GM19238 (cell line): ENCODE data around the gene RGS12.
A peak's percentile ranks its signal among the peaks of the same experiment; 100 is the strongest.

Experiments
- DNase-seq: peaks from one replicate; pipeline ENCODE4 v3.0.0; 2011; ENCODE audit warnings: low spot score; ENCODE audit not compliant: insufficient read length

Gene RGS12

DNA sequence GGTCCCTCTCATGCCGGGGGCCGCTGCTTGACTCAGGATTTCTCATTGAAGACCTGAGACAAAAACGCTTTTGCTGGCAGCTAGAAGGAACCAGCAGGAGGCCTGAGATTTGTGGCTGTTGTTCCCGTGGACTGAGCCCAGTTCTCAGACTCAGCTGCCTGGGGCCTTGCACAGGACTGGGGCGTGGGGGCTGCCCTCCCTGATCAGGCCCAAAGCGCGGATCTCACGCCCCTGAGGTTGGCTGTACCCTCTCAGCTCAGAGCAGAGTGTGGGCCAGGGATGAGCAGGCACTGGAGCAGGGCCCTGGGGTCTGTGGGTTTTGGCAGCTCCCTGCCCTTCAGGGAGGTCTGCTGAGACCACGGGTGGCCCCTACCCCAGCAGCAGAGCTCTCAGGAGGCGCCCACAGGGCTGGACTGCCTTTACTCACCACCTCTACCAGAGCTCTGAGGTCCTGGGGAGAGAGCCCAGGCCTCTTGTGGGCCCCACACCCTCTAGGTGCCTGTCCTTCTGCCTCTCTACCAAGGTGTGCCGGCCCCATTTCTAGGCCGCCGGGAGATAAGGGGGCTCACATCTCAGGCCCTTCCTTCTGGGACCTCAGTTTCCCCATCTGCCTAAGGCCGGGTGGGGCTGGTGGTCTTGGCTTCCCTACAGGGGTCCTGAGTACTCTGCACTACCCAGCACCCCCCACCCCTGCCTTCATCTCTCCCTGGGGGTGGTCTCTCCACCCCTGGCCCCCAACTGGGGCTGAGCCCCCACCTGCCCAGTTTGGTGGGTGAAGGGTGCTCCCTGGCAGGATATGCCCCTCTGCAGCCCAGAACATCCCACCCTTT, 38.3 kb upstream of the RGS12 start:
- no peak for DNase-seq

DNA sequence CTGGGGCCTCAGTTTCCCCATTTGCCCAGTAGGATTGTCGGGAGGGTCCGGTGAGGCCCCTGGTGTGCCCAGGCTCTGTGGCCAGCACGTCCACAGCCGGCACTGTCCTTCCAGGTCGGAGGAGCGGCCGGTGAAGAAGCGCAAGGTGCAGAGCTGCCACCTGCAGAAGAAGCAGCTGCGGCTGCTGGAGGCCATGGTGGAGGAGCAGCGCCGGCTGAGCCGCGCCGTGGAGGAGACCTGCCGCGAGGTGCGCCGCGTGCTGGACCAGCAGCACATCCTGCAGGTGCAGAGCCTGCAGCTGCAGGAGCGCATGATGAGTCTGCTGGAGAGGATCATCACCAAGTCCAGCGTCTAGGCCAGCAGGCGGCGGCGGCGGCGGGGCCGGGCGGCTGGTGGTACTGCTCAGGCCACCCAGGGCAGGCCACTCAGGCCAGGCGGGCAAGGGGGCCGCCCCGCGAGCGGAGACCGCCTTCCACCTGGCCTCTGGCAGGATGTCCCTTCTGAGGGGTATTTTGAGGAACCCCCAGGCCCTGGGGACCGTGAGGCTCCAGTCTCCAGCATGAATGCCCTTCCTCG, 37.1 kb upstream of the RGS12 start:
- DNase-seq: no peak

DNA sequence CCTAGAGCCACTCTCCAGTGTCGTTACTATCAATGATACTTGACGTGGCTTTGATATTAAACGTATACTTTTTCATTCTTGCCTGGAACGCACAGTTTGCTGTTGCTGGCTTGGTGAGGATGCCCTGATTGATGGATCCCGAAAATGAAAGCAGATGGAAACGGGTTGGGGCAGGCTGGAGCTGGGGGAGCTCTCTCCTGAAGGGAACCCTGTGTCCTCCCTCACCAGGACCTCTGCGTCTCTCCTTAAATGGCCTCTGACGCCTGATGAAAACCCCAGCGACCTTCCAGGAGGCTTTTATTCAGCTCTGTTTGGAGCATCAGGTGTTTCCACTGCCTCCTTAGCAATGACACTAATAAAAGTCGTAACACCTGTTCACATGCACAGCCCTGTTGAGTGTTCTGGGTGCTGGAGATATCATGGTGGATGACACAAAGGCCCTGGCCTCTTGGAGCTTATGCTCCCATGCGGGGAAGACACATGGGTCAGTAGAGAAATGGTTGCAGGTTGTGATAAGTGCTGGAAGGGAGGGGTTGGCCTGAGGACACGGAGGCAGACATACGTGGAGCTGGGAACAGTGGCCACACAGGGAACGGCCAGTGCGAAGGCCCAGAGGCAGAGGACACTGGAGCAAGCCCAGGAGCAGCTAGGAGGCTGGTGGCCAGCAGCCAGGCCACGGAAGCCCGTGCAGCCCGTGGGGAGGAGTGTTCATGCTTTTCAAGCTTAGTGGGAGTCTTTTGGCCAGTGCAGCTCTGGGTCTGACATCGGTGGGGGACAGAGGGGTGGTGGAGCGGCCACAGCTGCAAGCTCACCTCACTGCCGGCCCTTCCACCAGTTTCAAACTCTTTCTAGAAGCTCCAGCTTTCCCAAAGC, 36.4 kb upstream of the RGS12 start:
- DNase-seq: no peak

DNA sequence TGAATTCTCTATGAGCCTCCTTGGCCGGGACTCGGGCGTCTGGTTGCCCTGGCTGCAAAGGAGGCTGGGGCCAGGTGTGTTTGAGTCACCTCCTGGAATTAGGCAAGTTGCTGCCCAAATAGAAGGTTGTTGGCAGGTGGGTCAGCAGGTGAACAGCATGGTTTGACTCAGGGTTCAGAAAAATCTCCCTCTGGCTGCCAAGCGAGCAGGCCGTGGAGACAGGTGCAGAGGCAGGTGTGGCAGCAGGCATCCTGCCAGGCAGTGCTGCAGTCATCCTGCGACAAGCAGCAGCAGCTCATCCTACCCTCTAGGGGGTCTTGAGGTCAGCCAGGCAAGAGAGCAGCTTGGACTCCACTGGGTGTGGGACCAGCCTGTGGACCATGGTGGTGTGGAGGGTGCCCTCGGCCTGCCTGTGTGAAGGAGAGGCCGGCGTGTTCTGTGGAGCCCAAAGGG, 35.7 kb upstream of the RGS12 start:
- DNase-seq: no peak

DNA sequence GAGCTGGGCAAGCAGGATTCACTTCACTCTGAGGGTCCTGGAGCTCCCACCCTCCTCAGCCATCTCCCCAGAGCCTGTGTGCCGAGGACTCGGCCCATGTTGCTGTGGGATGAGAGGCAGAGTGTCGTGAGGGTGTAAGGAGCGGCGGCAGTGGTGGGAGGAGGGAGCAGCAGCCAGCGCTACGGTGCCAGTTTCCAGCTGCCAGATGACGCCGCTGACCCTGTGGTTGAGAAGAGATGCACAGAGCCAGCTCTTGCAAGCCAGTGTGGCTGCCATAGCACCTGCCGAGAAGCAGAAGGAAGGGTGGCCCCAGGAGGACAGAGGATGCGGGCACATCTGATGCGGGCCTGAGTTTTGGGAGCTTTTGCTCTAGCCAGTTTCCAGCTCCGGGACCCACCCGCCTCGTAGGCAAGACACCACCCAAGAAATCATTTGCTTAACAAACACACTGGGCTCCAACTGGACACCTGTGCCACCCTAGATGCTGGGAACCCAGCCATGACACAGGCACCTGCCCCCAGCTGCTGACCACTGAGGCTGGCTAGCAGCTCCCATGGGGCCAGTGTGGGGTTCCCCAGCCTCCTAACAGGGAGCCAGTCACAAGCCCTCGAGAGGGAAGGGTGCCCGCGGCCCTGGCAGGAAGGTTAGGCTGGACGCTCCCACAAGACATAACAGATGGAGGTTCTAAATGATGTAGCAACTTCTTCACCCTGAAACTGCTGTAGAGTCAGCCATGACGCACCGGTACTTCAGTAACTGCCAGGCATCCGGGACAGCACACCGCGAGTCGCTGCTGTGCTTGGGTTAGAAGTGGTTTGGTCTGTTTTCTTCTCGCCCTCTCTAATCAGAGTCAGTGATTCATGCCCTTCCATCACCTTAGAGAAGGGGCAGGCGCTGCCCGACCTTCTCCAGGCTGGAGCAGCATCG, 35.0 kb upstream of the RGS12 start:
- peak; percentile 12 for DNase-seq

DNA sequence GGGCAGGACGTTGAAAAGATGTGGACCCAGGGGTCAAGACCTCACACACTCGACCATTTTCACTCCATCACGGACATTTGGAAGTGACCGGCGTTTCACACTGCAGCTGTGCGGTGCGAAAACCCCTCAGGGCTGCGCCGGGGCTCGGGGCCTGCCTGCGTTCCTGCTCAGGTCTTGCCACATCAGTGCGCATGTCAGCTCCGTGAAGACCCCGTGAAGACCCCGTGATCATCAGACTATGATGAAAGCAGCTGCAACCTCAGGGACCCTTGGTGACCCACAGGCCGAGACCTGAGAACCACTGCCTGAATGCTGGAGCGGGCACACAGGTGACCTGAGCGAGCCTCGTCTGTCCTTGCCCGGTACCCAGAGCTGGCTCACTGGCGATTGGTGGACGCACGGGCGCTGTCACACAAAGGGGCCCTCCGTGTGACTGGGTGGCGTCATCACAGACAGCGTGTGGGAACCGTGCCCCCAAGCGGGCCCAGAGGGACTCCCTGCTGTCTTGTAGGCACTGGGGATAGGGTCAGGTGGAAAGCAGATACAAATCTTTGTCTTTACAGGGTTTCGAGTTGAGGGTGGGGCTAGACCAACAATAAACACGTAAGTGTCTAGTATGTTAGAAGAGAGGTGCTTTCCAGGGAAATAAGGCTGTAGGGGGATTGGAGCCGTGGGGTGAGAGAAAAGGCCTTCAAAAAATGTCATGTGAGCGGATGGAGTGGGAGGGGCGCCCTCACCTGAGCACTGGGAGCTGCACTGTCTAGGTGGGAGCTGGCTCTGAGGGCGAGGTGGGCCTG, 31.2 kb upstream of the RGS12 start:
- DNase-seq: no peak

DNA sequence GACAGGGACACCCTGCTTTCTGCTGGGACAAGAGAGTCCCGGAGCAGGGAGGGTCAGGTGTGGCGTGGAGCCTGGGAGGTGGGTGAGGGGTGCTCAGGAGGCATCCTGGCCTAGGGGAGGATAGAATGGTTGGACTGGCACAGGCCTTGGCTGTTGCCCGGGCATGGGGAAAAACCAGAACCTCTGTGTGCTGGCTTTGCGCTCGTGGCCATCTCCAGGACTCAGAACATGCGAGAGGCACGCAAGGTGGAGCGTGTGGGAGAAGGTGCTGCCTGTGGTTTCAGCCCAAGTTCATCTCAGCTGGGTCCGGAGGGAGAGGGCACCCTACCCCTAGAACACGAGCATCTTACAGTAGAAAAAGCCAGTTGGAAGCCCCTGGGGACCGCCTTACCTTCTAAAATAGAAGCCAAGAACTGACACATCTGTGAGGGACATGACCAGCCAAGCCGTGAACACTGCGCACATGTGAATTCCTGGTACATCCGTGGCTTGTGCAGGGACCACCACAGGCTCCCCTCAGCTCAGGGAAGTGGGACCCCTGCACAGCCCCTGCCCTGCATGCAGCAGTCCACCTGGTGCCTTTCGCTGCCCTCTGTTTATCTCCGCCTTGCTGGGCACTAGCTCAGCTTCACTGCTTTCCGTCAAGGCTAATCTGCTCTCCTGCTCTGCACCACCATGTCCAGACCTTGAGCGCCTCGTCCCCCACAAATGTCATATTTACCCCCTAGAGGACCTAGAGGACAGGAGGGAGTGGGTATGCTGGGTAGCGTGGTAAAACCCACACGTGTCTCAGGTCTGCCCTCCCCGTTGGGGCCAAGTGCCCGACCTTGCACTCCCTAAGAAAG, 30.4 kb upstream of the RGS12 start:
- no peak for DNase-seq

DNA sequence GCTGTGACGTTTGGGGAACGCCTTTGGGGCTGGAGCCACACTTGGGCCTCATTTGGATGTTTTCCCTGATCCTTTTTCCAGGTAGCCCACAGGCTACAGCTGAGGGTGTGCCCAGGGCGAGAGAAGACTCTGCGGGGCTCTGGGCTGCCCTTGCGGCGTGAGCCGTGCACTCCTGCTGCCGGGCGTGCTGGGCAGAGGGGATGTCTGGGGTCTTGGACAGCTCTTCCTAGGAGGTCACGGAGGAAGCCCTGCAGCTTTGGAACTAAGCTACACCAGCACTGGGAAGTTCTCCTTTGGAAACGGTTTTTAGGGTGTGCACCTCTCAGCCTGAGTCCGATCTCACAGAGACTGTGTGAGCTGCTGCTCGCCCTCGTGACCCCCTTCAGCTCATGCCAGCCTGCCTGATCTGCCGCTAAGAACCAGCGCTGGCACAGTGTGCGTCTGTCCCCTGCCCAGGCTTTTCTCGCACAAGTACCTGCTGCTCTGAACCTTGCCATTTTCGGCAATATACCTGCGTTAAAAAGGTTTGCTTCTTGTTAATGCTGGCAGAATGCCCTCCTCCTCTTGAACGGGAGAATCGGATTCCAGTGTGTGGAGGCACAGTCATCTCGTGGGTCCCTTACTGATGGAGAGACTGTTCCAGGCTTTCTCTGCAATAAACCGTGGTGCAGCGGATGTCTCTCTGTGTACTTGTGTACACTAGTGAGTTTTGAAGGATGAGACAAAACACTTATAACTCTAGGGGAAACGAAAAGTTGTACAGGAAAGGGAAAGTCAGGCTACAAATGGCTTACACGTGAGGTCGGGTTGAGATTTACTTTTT, 29.6 kb upstream of the RGS12 start:
- DNase-seq: no peak

DNA sequence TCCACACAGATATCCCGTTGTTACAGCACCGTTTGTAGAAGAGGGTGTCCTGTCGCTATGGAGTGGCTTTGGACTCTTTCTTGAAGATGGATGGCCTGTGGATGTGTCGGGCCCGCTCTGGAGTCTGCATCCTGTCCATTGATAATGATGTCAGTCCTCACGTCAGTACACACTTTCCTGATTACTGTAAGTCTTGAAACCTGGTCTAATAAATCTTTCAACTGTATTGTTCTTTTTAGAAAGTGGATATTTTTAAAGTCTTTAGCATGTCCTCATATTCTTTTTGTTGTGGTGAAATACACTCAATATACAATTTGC, 29.0 kb upstream of the RGS12 start:
- DNase-seq: no peak

DNA sequence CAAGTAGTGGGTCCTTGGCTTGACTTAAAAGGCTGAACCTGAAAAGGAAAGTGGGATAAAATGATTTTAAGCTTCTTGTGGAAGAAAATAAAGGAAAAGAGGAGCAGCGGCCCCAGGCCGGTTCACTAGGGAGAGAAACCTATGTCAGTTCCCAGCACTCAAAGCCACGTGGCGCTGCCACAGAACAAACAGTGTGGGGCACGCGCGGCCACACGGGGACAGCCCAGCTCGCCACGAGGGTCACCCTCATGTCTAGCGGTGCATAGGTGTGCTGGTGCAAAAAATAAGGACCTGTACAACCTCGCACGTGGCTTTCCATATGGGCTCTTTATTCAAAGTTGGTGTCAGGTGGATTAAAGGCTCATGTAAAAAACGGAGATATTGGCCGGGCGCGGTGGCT, 26.7 kb upstream of the RGS12 start:
- no peak for DNase-seq

DNA sequence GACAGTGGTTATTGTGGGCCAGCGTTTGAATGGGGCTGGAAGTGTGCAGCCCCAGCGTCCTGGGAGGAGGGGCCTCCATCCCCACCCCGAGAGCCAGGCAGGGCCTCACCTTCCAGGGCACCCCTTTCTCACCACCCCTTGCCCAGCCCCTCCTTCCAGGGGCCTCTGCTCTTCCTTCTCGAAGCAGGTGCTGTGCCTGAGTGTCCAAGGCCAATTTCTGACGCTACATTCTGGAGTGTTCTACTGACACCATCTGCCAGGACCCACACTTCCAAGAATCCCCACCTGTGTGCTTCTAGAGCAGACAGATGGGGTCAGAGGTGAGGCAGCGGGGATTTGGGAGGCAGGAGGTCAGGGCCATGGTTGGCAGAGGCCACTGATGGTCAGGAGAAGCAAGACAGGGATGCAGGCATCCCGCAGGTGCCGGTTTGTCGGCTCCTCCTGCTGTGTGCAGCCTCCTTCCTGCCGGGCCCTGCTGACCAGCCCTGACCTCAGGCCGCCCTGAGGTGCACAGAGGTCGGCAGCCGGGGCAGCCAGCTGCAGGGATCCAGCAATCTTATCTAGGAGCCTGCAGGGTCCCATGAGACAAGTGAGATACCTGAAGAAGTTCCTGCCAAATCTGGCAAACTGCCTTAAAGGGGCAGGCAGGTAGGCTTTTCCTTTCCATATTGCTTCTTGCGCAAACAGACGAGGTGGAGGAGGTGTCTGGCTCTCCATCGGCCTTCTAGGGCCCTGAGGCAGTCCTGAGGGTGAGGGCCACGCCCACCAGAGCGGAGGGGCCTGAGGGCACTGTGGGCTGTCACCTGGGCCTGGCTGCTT, 25.0 kb upstream of the RGS12 start:
- no peak for DNase-seq

DNA sequence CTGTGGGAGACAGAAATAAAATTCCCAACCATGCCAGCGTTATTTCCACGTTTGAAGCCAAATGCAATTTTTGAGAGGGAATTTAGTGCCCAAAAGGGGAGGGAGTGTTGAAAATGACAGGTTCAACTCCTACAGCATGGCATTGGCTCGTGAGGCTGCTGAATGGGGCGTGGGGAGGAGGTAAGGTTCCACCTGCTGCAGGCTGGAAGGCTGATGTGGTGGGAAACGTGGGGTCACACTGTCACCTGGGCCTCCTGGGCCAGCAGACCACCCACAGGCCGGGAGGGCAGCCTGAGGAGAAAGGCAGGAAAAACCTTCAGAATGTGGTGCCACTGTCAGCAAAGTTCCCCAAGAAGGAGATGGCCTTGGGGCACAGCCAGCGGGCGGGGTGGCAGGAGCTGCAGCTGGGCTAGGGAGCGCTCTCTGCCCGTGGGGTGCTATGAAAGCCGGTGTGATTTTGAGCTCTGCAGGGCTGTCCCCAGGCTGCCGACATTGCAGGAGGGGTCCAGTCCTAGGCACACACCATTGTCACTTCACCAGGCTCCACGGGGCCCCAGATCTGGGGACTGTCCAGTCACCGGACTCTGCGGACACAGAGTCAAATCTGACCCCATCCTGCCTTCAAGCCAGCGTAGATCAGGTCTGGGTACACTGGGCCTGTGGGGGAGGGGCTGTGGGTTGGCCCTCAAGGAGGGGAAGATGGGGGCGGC, 24.3 kb upstream of the RGS12 start:
- DNase-seq: no peak

DNA sequence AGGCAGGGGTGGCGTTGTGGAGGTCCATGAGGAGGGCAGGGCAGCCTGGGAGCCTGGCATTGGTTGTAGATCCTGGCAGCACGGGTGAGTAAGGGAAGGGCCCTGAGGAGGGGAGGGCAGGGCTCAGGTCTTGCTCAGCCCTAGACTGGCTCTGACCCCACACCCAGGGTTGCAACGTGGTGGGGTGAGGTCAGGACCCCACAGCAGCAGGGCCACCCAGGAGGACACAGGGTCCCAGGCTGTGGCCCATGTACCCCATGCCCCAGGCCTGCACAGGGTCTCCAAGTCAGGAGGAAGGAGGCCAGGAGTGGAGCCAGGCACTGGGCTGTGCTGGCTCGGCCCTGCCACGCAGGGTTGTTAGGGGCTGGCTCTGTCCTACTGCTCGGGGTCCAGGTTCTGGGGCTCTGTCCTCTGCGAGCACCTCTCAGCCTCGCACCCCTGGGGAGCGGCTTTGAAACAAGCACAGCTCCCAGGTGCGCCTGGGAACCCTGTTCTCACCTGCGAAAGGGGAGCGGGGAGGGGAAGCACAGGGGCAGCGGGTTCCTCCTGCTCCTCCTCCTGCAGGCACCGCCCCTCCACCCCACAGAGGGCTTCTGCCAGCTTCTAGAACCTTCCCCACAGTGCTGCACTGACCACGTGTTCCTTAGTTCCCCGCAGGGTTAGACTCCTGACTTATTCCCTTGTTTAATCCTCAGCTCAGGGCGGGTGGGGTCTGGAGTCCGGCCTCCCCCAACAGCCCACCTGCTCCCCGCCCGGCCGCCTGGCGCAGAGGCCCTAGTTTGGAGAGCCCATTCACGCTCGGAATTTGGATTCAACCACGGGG, 23.5 kb upstream of the RGS12 start:
- no peak for DNase-seq

DNA sequence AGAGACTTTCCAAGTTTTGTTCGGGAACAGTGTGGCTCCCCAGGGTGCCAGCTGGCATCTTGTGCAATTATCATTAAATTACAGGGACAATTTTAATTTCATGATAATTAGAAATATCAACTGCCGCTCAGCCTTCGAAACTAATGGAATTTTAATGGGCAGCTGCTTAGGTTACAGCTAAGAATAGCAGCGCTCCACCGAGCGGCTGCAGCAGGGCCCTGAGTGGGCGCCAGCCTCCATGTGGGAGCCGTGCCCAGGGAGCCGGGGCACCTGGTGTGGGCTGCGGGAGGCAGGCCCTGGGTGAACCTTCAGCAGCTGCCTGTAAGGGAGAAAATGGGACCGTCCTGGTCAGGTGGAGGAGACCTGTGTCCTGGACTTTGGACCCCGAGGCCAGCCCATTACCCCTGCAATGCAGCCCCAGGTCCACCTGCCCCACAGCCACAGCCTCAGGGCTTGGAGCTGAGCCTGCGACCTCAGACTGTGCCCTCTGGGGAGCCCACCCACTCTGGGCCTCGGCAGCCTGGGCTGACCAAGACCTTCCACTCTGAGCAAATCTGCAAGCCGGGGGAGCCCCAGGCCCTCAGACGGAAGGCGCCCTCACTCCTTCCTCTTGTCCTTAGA, 22.7 kb upstream of the RGS12 start:
- no peak for DNase-seq

DNA sequence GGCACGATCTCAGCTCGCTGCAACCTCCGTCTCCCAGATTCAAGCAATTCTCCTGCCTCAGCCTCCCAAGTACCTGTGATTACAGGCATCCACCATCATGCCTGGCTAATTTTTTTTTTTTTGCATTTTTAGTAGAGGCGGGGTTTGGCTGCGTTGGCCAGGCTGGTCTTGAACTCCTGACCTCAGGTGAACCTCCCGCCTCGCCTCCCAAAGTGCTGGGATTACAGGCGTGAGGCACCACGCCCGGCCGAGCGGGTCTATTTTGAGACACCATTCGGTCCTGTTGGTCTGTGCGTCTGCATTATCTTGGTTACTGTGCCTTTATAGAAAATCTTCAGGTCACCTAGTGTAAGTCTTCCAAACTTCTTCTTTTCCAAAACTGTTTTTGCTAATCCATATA, 21.7 kb upstream of the RGS12 start:
- DNase-seq: no peak

DNA sequence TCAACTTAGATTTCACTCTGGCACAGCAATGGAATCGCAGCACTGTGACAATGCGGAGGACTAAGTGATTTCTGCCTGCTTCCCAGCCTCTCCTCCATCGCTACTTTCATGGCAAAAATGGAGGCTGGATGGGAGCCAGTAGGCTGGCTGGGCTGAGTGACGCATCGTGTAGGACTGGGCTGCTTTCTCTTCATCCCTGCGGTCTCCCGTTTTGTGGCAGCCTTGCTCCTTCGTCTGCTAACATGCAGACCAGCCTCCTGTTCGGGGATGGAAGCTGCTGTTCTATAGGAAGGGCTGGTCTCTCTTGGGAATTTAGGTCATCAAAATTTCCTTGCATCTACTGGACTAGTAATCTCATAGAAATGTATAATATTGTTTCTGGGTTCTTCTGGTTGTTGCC, 15.8 kb upstream of the RGS12 start:
- DNase-seq: no peak
